NCI-H1436 (cell line): ENCODE measurements around the gene SNRNP70.
"Not testable (repeated sequence)": the region's sequence is repeated elsewhere in the genome, so short reads cannot be mapped to it uniquely, and the experiment has no call there.

Source experiments
- DNase-seq: peaks from one replicate; lab custom pipeline; 2025; lab: John Stamatoyannopoulos, UW

The SNRNP70 gene

GRCh38 chr19:49085020-49085867 is at the start of gene SNRNP70:
Gene SNRNP70 (plus strand): TSS chr19:49085451. CDS start chr19:49086415, 964 bp downstream.
- DNase-seq, result peak; percentile 100

- DNase-seq, result peak; percentile 74
Measured at GRCh38 chr19:49036815-49037214, 48.4 kb upstream of the SNRNP70 start, which contains the start of gene CGB1. Gene CGB1 (minus strand): TSS chr19:49036895. CDS start chr19:49036711, 184 bp downstream.

- DNase-seq, result not testable (repeated sequence)
Measured at GRCh38 chr19:49038111-49038510, 47.1 kb upstream of the SNRNP70 start.

GRCh38 chr19:49038557-49039276 is 46.5 kb upstream of the SNRNP70 start:
- not testable (repeated sequence) for DNase-seq

GRCh38 chr19:49039736-49040135 is 45.5 kb upstream of the SNRNP70 start:
- not testable (repeated sequence) for DNase-seq

- DNase-seq, result no peak
Measured at GRCh38 chr19:49042177-49042576, 43.1 kb upstream of the SNRNP70 start.

- DNase-seq, result not testable (repeated sequence)
Measured at GRCh38 chr19:49042666-49043065, 42.6 kb upstream of the SNRNP70 start.

- DNase-seq, result not testable (repeated sequence)
Measured at GRCh38 chr19:49043548-49043947, 41.7 kb upstream of the SNRNP70 start, which contains the start of gene CGB5. Gene CGB5 (plus strand): TSS chr19:49043848. CDS start chr19:49044210, 362 bp downstream.

GRCh38 chr19:49049011-49049410 is 36.2 kb upstream of the SNRNP70 start, which contains the start of gene CGB8:
Gene CGB8 (minus strand): TSS chr19:49049111. CDS start chr19:49048739, 372 bp downstream.
- DNase-seq, result not testable (repeated sequence)

GRCh38 chr19:49049834-49050233 is 35.4 kb upstream of the SNRNP70 start:
- DNase-seq, result not testable (repeated sequence)

- not testable (repeated sequence) for DNase-seq
Measured at GRCh38 chr19:49050376-49051033, 34.7 kb upstream of the SNRNP70 start.

- DNase-seq, result peak; percentile 46
Measured at GRCh38 chr19:49056101-49056901, 28.9 kb upstream of the SNRNP70 start.

GRCh38 chr19:49056902-49057596 is 28.2 kb upstream of the SNRNP70 start:
- not testable (repeated sequence) for DNase-seq

- DNase-seq, result peak; percentile 30
Measured at GRCh38 chr19:49057636-49058234, 27.5 kb upstream of the SNRNP70 start, which contains the start of gene CGB7. Gene CGB7 (minus strand): TSS chr19:49057749. CDS start chr19:49055375, 2,374 bp downstream.

- no peak for DNase-seq
Measured at GRCh38 chr19:49058562-49058961, 26.7 kb upstream of the SNRNP70 start.

- DNase-seq, result no peak
Measured at GRCh38 chr19:49059053-49059452, 26.2 kb upstream of the SNRNP70 start.

GRCh38 chr19:49061000-49061399 is 24.3 kb upstream of the SNRNP70 start:
- DNase-seq, result no peak

GRCh38 chr19:49061445-49061844 is 23.8 kb upstream of the SNRNP70 start:
- DNase-seq, result no peak

GRCh38 chr19:49064029-49064629 is 21.1 kb upstream of the SNRNP70 start:
- no peak for DNase-seq
